ENCODE data around the gene TRMT10B.
"Not testable (repeated sequence)": the region's sequence is repeated elsewhere in the genome, so short reads cannot be mapped to it uniquely, and the experiment has no call there.

The TRMT10B gene

GRCh38 chr9:37751186-37751585 is 2.4 kb upstream of the TRMT10B start:
- no peak for DNase-seq (ENCODE audit: low read depth)

GRCh38 chr9:37751704-37752103 is 1.9 kb upstream of the TRMT10B start:
- DNase-seq (ENCODE audit: low read depth) = not testable (repeated sequence)

- not testable (repeated sequence) for DNase-seq (ENCODE audit: low read depth)
Observed at GRCh38 chr9:37752112-37752511, 1.5 kb upstream of the TRMT10B start.

GRCh38 chr9:37752642-37753488 is 740 bp upstream of the TRMT10B start:
- DNase-seq (ENCODE audit: low read depth) = no peak

DNA sequence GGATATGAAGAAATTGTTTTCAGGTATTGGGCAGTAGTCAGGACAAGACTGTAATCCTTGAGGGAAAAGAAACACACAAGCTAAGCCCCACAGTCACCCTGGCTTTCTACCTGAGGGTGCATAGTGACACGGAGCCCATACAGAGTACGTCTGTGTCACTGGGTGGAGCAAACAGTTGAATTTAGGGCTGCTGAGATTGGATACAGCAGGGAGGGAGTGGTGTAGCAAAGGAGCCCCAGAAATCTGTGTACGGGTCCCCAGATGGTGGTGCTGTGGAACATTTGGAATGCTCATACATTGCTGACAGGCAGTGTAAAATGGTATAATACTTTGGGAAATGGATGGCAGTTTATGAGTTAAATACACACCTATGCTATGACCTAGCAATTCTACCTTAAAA is 5.1 kb downstream of the TRMT10B start:
- no peak for DNase-seq (ENCODE audit: low read depth)

DNA sequence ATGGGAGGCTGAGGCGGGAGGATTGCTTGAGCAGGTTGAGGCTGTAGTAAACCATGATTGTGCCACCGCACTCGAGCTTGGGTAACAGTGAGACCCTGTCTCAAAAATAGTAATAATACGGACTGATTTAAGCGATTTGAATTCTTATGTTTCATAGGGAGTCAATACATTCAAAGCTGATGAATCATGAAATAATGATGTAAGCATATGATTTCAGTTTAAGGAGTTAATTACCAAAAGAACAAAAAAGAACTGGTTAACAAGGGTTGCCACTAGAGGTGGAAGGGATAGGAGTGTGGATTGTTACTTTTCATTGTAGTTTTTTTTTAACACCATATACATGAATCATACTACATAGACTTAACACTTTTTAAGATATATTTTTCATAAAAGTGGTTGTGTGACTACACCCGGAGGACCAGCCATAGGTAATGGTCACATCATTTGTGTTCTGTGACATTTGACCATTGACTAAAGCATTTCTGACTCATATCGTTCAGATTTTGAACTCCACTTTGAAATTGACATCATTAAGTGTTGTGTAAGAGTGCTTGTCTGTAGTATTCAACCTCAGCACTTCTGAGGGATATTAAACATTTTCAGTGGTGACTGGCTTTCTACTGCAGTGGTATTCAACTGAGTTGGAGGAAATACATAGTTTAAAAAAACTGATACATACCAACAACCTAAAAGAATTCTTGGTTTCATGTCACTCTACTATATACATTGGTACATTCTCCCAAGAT is 7.0 kb downstream of the TRMT10B start:
- DNase-seq (ENCODE audit: low read depth) = peak; percentile 46

DNA sequence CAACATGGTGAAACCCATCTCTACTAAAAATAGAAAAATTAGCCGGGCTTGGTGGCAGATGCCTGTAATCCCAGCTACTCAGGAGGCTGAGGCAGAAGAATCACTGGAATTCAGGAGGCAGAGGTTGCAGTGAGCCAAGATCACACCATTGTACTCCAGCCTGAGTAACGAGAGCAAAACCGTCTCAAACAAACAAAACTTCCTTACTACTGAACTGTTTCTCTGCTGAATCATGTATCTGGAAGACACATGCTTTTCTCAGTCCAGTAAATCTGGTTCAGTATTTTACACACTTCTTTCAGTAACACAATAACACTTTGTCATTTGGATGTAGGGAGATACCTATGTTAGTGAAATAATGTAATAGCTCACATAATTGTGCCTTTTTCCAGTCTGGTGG is 7.9 kb downstream of the TRMT10B start:
- peak; percentile 55 for DNase-seq (ENCODE audit: low read depth)

- not testable (repeated sequence) for DNase-seq (ENCODE audit: low read depth)
Observed at GRCh38 chr9:37765263-37765662, 11.7 kb downstream of the TRMT10B start.

DNA sequence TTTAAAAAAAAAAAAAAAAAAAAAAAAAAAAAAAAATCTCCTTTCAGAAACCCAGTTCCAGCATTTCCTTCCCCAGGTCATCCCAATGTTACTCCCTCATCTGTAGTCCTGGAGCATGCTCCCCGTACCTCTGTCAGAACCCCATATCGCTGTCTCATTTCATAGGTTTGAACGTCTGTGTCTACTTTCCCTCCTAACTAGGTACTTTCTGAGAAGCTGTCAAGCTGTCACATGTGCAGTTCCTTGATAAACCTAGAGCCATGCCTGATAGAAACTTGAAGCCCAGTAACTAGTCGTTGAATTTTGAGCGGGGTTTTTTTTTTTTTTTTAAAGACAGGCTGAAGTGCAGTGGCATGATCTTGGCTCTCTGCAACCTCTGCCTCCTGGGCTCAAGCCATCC is 15.7 kb downstream of the TRMT10B start:
- DNase-seq (ENCODE audit: low read depth) = no peak

GRCh38 chr9:37769995-37770394 is 16.4 kb downstream of the TRMT10B start:
- no peak for DNase-seq (ENCODE audit: low read depth)

- DNase-seq (ENCODE audit: low read depth) = no peak
Observed at GRCh38 chr9:37775216-37775919, 21.8 kb downstream of the TRMT10B start.

DNA sequence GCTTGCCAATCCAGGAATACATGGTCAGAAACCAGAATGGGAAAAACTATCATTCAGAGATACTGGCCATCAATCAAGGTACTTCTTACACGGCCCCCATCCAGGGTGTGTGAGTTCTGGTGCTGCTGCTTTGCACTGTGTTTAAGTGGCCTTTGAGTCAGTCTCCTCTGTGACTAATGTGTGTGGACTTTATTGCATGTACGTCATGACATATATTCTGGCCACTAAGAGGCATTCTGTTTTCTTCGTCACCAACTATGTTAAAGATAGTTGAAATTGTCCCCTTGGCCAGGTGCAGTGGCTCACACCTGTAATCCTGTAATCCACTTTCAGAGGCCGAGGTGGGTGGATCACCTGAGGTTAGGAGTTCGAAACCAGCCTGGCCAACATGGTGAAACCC is 22.7 kb downstream of the TRMT10B start:
- peak; percentile 15 for DNase-seq (ENCODE audit: low read depth)

GRCh38 chr9:37778534-37778933 is 24.9 kb downstream of the TRMT10B start:
- no peak for DNase-seq (ENCODE audit: low read depth)

DNA sequence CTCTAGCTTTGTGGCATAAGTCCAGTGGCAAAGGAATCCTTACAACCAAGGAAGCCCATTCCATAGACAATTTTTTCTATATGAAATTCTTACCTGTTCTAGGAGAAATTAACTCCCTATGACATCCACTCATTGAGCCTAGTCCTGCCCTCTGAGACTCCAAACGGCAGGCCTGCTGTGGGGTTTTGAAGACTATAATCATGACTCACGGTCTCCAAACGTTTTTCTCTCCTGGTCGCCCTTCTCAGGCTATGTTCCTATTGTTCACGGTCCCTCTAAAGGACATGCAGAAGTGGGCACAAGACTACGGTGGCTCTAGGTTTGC is 30.6 kb downstream of the TRMT10B start:
- no peak for DNase-seq (ENCODE audit: low read depth)

GRCh38 chr9:37784616-37785483 is 31.2 kb downstream of the TRMT10B start, which contains the start of gene EXOSC3:
Gene EXOSC3 (minus strand): TSS chr9:37785064. CDS start chr9:37785044, 20 bp downstream.
- peak; percentile 88 for DNase-seq (ENCODE audit: low read depth)

DNA sequence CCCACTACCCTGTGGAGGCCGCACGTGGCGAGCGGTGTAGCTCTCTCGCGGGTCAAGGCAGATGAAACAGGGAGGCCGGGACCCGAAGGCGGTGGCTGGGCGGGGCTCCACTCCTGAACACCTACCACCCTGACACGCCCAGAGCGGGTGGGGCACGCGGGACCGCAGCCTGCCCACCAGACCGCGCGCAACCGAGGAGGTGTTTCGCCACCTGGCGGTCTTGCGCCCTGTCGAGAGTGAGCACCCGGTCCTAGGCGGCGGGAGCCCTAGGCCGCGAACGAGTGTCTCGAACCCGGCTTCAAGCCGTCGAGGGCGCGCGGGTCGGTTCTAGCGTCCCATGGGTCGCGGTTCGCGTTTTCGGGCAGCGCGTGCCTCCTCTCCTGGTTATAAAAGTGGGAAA is 33.5 kb downstream of the TRMT10B start:
- DNase-seq (ENCODE audit: low read depth) = no peak

GRCh38 chr9:37788332-37788731 is 34.7 kb downstream of the TRMT10B start:
- no peak for DNase-seq (ENCODE audit: low read depth)

GRCh38 chr9:37790096-37790495 is 36.5 kb downstream of the TRMT10B start:
- no peak for DNase-seq (ENCODE audit: low read depth)

- no peak for DNase-seq (ENCODE audit: low read depth)
Observed at GRCh38 chr9:37792122-37792521, 38.5 kb downstream of the TRMT10B start.

GRCh38 chr9:37796232-37796631 is 42.6 kb downstream of the TRMT10B start:
- DNase-seq (ENCODE audit: low read depth) = no peak

DNA sequence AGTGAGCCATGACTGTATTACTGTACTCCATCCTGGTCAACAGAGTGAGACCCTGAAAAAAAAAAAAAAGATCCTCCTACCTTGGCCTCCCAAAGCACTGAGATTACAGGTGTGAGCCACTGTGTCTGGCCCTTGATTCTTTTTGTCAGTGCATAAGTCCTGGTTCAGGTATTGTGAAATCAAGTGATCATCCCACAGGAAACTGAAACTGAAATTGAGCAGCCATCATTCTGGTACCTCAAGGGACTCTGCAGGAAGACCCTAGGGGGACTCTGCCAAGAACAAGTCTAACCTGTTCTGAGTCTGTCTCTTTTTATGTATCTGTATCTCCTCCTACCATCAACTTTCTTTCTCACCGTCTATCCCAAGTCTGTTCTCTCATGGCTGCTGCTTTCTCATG is 45.1 kb downstream of the TRMT10B start:
- DNase-seq (ENCODE audit: low read depth) = no peak
